Activated B cell treated with CpG ODN at 0.5 μM for 24 hours (primary cell): ENCODE measurements around the gene NT5C. TPM values are rescaled to one million over a fixed set of nuclear protein-coding genes. Genes with fewer than 3 reads are reported as not detected.
"Not testable (repeated sequence)": the region's sequence is repeated elsewhere in the genome, so short reads cannot be mapped to it uniquely, and the experiment has no call there.

Experiments used
- ATAC-seq: fragments of 200-7000 bp; cut with Tn5 transposase; one replicate; pipeline ENCODE4 v1.10.0; 2021; ENCODE audit warnings: low read depth, mild to moderate bottlenecking, moderate library complexity
- CTCF ChIA-PET: fragments of 350-600 bp; sonication (Branson Sonifier 250); formaldehyde crosslinking; loops from one replicate; lab custom pipeline; 2021; ENCODE audit warnings: antibody characterized with exemption; lab: Charles Lee
- POLR2A ChIA-PET: fragments of 350-600 bp; sonication (Branson Sonifier 250); formaldehyde crosslinking; loops from one replicate; lab custom pipeline; 2021; ENCODE audit warnings: antibody characterized with exemption; lab: Charles Lee
- DNase-seq: peaks from one replicate; pipeline ENCODE4 v3.0.0; 2022
- H3K27ac Mint-ChIP-seq: one replicate; pipeline ENCODE4 v1.8.0; 2020; ENCODE audit warnings: mixed read lengths
- H3K27me3 Mint-ChIP-seq: one replicate; pipeline ENCODE4 v1.8.0; 2021; ENCODE audit warnings: mixed read lengths
- H3K36me3 Mint-ChIP-seq: one replicate; pipeline ENCODE4 v1.8.0; 2021; ENCODE audit warnings: low read depth, mixed read lengths
- H3K4me1 Mint-ChIP-seq: one replicate; pipeline ENCODE4 v1.8.0; 2021; ENCODE audit warnings: mixed read lengths
- H3K4me3 Mint-ChIP-seq: one replicate; pipeline ENCODE4 v1.8.0; 2020; ENCODE audit warnings: mild to moderate bottlenecking, mixed read lengths
- H3K9me3 Mint-ChIP-seq: one replicate; pipeline ENCODE4 v1.8.0; 2020; ENCODE audit warnings: mixed read lengths
- intact Hi-C: fragments of 100-400 bp; cut with micrococcal nuclease; formaldehyde crosslinking; loops from one replicate; pipeline ENCODE4 v1.15.1; 2024
- total RNA-seq: library from RNA; stranded (reverse); gene quantifications from 2 replicates; pipeline ENCODE4 v1.2.3, GENCODE V29; 2022
- TF ChIP-seq, protein P1 (sequence below): fragments of 200-600 bp; IDR thresholded peaks from one replicate; pipeline ENCODE4 v1.8.0; 2022; ENCODE audit warnings: antibody characterized with exemption, mild to moderate bottlenecking

Gene NT5C
- total RNA-seq, 1 donor from 2014 or later, result 95.0 TPM

- Mint-ChIP-seq H3K4me3 (no peak overlapping the region), H3K9me3 (no peaks in the 10 kb centered on the region), H3K27ac (no peak overlapping the region), H3K36me3 (peaks cover 10% of the 10 kb centered on the region), H3K4me1 (peaks cover 17% of the 10 kb centered on the region), H3K27me3 (no peaks in the 10 kb centered on the region)
- no peak for DNase-seq
- ChIA-PET CTCF (interaction anchor here (1.1 kb wide), 1 partner anchor 33 kb away, joined by 3 read pairs; no protein-coding TSS in a partner anchor), POLR2A (interaction anchor here (0.8 kb wide), 1 partner anchor 433 kb away, joined by 3 read pairs; no protein-coding TSS in a partner anchor)
- no peak for ATAC-seq
- intact Hi-C loops, result no loop called here
- TF ChIP-seq, protein P1, sequence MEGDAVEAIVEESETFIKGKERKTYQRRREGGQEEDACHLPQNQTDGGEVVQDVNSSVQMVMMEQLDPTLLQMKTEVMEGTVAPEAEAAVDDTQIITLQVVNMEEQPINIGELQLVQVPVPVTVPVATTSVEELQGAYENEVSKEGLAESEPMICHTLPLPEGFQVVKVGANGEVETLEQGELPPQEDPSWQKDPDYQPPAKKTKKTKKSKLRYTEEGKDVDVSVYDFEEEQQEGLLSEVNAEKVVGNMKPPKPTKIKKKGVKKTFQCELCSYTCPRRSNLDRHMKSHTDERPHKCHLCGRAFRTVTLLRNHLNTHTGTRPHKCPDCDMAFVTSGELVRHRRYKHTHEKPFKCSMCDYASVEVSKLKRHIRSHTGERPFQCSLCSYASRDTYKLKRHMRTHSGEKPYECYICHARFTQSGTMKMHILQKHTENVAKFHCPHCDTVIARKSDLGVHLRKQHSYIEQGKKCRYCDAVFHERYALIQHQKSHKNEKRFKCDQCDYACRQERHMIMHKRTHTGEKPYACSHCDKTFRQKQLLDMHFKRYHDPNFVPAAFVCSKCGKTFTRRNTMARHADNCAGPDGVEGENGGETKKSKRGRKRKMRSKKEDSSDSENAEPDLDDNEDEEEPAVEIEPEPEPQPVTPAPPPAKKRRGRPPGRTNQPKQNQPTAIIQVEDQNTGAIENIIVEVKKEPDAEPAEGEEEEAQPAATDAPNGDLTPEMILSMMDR, result no peak
These were observed 7.0 kb upstream of the NT5C start for GRCh38 chr17:75138519-75138918.

- H3K27me3 Mint-ChIP-seq, ATAC-seq, H3K27ac Mint-ChIP-seq, DNase-seq, H3K36me3 Mint-ChIP-seq, H3K9me3 Mint-ChIP-seq, H3K4me3 Mint-ChIP-seq, intact Hi-C loops: not testable (repeated sequence)
- ChIA-PET CTCF (interaction anchor here (0.6 to 1.7 kb wide), 3 partner anchors 24 to 34 kb away, joined by 3 to 7 read pairs (median 3); no protein-coding TSS in a partner anchor), POLR2A (interaction anchor here (0.6 kb wide), 1 partner anchor 168 kb away, joined by 5 read pairs; no protein-coding TSS in a partner anchor)
- peaks cover 18% of the 10 kb centered on the region for H3K4me1 Mint-ChIP-seq
These were observed 6.2 kb upstream of the NT5C start for GRCh38 chr17:75137762-75138161.

GRCh38 chr17:75135946-75136345 lies 4.4 kb upstream of the NT5C start:
- Mint-ChIP-seq H3K27ac (no peak overlapping the region), H3K36me3 (peaks cover 11% of the 10 kb centered on the region), H3K4me3 (no peak overlapping the region), H3K4me1 (peaks cover 18% of the 10 kb centered on the region), H3K27me3 (no peaks in the 10 kb centered on the region), H3K9me3 (no peaks in the 10 kb centered on the region)
- ChIA-PET CTCF (interaction anchor here (1.7 kb wide), 1 partner anchor 22 kb away, joined by 7 read pairs; no protein-coding TSS in a partner anchor), POLR2A (interaction anchor here (0.6 to 13.0 kb wide), 3 partner anchors 19 to 266 kb away, joined by 4 to 292 read pairs (median 4); no protein-coding TSS in a partner anchor)
- DNase-seq, result no peak
- intact Hi-C loops, result no loop called here
- TF ChIP-seq, protein P1, result no peak
- ATAC-seq, result no peak

- no peak for DNase-seq
- peaks cover 15% of the 10 kb centered on the region for H3K36me3 Mint-ChIP-seq
- no peak overlapping the region for H3K27ac Mint-ChIP-seq
- H3K27me3 Mint-ChIP-seq, result no peaks in the 10 kb centered on the region
- H3K4me3 Mint-ChIP-seq, result no peak overlapping the region
- ChIA-PET CTCF (interaction anchor here (1.6 kb wide), 1 partner anchor 21 kb away, joined by 6 read pairs; no protein-coding TSS in a partner anchor), POLR2A (interaction anchor here (0.7 to 13.0 kb wide), 2 partner anchors 18 to 142 kb away, joined by 4 to 292 read pairs; no protein-coding TSS in a partner anchor)
- intact Hi-C loops, result no loop called here
- TF ChIP-seq, protein P1, result no peak
- H3K9me3 Mint-ChIP-seq, result no peaks in the 10 kb centered on the region
- H3K4me1 Mint-ChIP-seq, result peaks cover 18% of the 10 kb centered on the region
- no peak for ATAC-seq
These were observed 3.9 kb upstream of the NT5C start for GRCh38 chr17:75135452-75135851.

DNA sequence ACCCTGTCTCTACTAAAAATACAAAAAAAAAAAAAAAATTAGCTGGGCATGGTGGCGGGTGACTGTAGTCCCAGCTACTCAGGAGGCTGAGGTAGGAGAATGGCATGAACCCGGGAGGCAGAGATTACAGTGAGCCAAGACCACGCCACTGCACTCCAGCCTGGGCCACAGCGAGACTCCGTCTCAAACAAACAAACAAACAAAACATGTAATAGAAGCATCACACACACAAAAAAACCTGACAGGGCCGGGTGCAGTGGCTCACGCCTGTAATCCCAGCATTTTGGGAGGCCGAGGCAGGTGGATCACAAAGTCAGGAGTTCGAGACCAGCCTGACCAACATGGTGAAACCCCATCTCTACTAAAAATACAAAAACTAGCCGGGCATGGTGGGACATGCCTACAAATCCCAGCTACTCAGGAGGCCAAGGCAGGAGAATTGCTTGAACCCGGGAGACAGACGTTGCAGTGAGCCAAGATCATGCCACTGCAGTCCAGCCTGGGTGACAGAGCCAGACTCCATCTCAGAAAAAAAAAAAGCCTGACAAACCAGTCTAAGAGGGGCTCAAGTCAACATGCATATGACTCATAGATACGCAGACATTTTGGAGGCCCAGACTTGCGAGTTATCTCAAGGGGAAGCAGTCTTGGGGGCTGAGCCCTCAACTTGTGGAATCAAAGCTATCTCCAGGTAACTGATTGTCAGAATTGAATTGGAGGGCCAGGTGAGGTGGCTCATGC lies 2.2 kb upstream of the NT5C start:
- intact Hi-C loops, result loop anchor here (5.0 kb wide), 2 partner anchors 49 to 74 kb away; partner anchors contain the start of genes NUP85 and SUMO2
- not testable (repeated sequence) for H3K27ac Mint-ChIP-seq, H3K27me3 Mint-ChIP-seq, H3K4me3 Mint-ChIP-seq, H3K9me3 Mint-ChIP-seq, DNase-seq, ATAC-seq
- H3K36me3 Mint-ChIP-seq, result peaks cover 25% of the 10 kb centered on the region
- POLR2A ChIA-PET, result interaction anchor here (1.3 to 13.0 kb wide), 3 partner anchors 17 to 122 kb away, joined by 3 to 292 read pairs (median 58); partner anchors contain the start of gene ARMC7
- CTCF ChIA-PET, result interaction anchor here (1.6 to 5.0 kb wide), 2 partner anchors 20 kb away, joined by 6 to 116 read pairs; no protein-coding TSS in a partner anchor
- H3K4me1 Mint-ChIP-seq, result peaks cover 25% of the 10 kb centered on the region
